Esophagus squamous epithelium (tissue), 4 donors: ENCODE results near the gene ZNF57.

Experiments
- POLR2A ChIP-seq, 4 donors: fragments of 450-650 bp; IDR thresholded peaks; one replicate each; pipeline ENCODE4 v1.6.1; 2017; ENCODE audit warnings: antibody characterized with exemption in 4 of 4, mild to moderate bottlenecking in 4 of 4, moderate library complexity in 3 of 4
- TF ChIP-seq, protein P1 (sequence below), 6 experiments: fragments of 450-650 bp in 4 of 6; fragments of 200-600 bp in 2 of 6; sonication (generic) in 2 of 6; IDR thresholded peaks; one replicate each; pipeline ENCODE4 v1.5.1; 2016 to 2019; ENCODE audit warnings: antibody characterized with exemption in 6 of 6, mild to moderate bottlenecking in 4 of 6, moderate library complexity in 4 of 6

DNA sequence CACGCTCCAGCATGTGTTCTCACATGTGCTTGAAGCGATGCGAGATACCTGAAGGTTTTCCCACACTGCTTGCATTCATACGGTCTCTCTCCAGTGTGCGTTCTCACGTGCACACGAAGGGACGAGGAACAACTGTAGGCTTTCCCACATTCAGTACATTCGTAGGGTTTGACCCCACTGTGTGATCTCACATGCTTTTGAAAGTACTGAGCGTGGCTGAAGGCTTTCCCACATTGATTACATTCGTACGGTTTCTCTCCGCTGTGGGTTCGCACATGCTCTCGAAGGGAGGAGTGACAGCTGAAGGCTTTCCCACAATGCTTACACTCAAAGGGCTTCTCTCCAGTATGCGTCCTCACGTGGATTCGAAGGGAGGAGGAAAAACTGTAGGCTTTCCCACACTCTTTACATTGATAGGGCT is 32.8 kb downstream of the ZNF57 start:
- TF ChIP-seq, protein P1, sequence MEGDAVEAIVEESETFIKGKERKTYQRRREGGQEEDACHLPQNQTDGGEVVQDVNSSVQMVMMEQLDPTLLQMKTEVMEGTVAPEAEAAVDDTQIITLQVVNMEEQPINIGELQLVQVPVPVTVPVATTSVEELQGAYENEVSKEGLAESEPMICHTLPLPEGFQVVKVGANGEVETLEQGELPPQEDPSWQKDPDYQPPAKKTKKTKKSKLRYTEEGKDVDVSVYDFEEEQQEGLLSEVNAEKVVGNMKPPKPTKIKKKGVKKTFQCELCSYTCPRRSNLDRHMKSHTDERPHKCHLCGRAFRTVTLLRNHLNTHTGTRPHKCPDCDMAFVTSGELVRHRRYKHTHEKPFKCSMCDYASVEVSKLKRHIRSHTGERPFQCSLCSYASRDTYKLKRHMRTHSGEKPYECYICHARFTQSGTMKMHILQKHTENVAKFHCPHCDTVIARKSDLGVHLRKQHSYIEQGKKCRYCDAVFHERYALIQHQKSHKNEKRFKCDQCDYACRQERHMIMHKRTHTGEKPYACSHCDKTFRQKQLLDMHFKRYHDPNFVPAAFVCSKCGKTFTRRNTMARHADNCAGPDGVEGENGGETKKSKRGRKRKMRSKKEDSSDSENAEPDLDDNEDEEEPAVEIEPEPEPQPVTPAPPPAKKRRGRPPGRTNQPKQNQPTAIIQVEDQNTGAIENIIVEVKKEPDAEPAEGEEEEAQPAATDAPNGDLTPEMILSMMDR (IDR thresholded peaks at IDR 0.05), result no peak
- TF ChIP-seq POLR2A (IDR thresholded peaks at IDR 0.05), result no peak
